ENCODE results near the gene HSPA6. TPM values are rescaled to one million over a fixed set of nuclear protein-coding genes. Genes with fewer than 3 reads are reported as not detected.
"Not testable (repeated sequence)": the region's sequence is repeated elsewhere in the genome, so short reads cannot be mapped to it uniquely, and the experiment has no call there.

HSPA6 gene
- total RNA-seq, 4 donors from 2014 or later: 0.55 to 1.2 (median 0.77) TPM; not detected in 1

- H3K27ac ChIP-seq; H3K4me3 ChIP-seq; intact Hi-C loops (cut with DNase I; ENCODE audit: low total_unique reads); H3K4me1 ChIP-seq; H3K9me3 ChIP-seq; H3K36me3 ChIP-seq; H3K27me3 ChIP-seq; DNase-seq: not testable (repeated sequence)
Measured at GRCh38 chr1:161542091-161542559, 17.8 kb downstream of the HSPA6 start.

GRCh38 chr1:161543125-161543524 is 18.8 kb downstream of the HSPA6 start:
- H3K4me1 ChIP-seq; H3K27me3 ChIP-seq; H3K27ac ChIP-seq; H3K4me3 ChIP-seq; H3K9me3 ChIP-seq; H3K36me3 ChIP-seq; intact Hi-C loops (cut with DNase I; ENCODE audit: low total_unique reads); DNase-seq: not testable (repeated sequence)

- DNase-seq; H3K4me1 ChIP-seq; intact Hi-C loops (cut with DNase I; ENCODE audit: low total_unique reads); H3K36me3 ChIP-seq; H3K4me3 ChIP-seq; H3K27me3 ChIP-seq; H3K9me3 ChIP-seq; H3K27ac ChIP-seq: not testable (repeated sequence)
Measured at GRCh38 chr1:161545005-161545731, 20.8 kb downstream of the HSPA6 start.

GRCh38 chr1:161547995-161548741 is 23.8 kb downstream of the HSPA6 start:
- intact Hi-C loops (cut with DNase I; ENCODE audit: low total_unique reads); H3K27me3 ChIP-seq; H3K4me3 ChIP-seq; H3K27ac ChIP-seq; H3K9me3 ChIP-seq; H3K4me1 ChIP-seq; H3K36me3 ChIP-seq; DNase-seq: not testable (repeated sequence)

- H3K4me3 ChIP-seq; H3K4me1 ChIP-seq; intact Hi-C loops (cut with DNase I; ENCODE audit: low total_unique reads); DNase-seq; H3K27ac ChIP-seq; H3K36me3 ChIP-seq; H3K27me3 ChIP-seq; H3K9me3 ChIP-seq: not testable (repeated sequence)
Measured at GRCh38 chr1:161548749-161549406, 24.5 kb downstream of the HSPA6 start.

GRCh38 chr1:161549652-161550051 is 25.3 kb downstream of the HSPA6 start, which contains the start of gene FCGR3A:
FCGR3A (minus strand) TSS chr1:161549818; CDS start chr1:161549736, 82 bp downstream.
- no peak within 1 kb of the TSS for H3K27ac ChIP-seq

GRCh38 chr1:161550942-161551341 is 26.6 kb downstream of the HSPA6 start:
- intact Hi-C loops (cut with DNase I; ENCODE audit: low total_unique reads); H3K36me3 ChIP-seq; H3K9me3 ChIP-seq; DNase-seq; H3K4me3 ChIP-seq; H3K27ac ChIP-seq; H3K27me3 ChIP-seq; H3K4me1 ChIP-seq: not testable (repeated sequence)

More at GRCh38 chr1:161549652-161550051, 25.3 kb downstream of the HSPA6 start, which contains the start of gene FCGR3A:
- intact Hi-C loops (cut with DNase I; ENCODE audit: low total_unique reads): no loop called here
- Histone ChIP-seq H3K27me3 (no peaks in the 10 kb centered on the region), H3K4me1 (no peaks in the 10 kb centered on the region), H3K9me3 (no peaks in the 10 kb centered on the region), H3K36me3 (no peaks in the 10 kb centered on the region), H3K4me3 (no peak within 1 kb of the TSS)
- no peak for DNase-seq
- TF ChIP-seq CTCF (IDR thresholded peaks at IDR 0.05) (no peak), POLR2A (IDR thresholded peaks at IDR 0.05) (no peak)

GRCh38 chr1:161553631-161554030 is 29.3 kb downstream of the HSPA6 start:
- H3K27ac ChIP-seq; H3K4me1 ChIP-seq; H3K27me3 ChIP-seq; H3K36me3 ChIP-seq; H3K9me3 ChIP-seq; intact Hi-C loops (cut with DNase I; ENCODE audit: low total_unique reads); DNase-seq; H3K4me3 ChIP-seq: not testable (repeated sequence)

- H3K4me3 ChIP-seq; intact Hi-C loops (cut with DNase I; ENCODE audit: low total_unique reads); DNase-seq; H3K27ac ChIP-seq; H3K4me1 ChIP-seq; H3K27me3 ChIP-seq; H3K36me3 ChIP-seq; H3K9me3 ChIP-seq: not testable (repeated sequence)
Measured at GRCh38 chr1:161554340-161554739, 30.0 kb downstream of the HSPA6 start.

- H3K27me3 ChIP-seq; DNase-seq; H3K9me3 ChIP-seq; H3K4me3 ChIP-seq; intact Hi-C loops (cut with DNase I; ENCODE audit: low total_unique reads); H3K4me1 ChIP-seq; H3K36me3 ChIP-seq; H3K27ac ChIP-seq: not testable (repeated sequence)
Measured at GRCh38 chr1:161554815-161555417, 30.6 kb downstream of the HSPA6 start.

- H3K27me3 ChIP-seq; DNase-seq; H3K4me1 ChIP-seq; intact Hi-C loops (cut with DNase I; ENCODE audit: low total_unique reads); H3K36me3 ChIP-seq; H3K9me3 ChIP-seq; H3K27ac ChIP-seq; H3K4me3 ChIP-seq: not testable (repeated sequence)
Measured at GRCh38 chr1:161556143-161556542, 31.8 kb downstream of the HSPA6 start.
